ENCODE data around the gene ALPK3.

DNA sequence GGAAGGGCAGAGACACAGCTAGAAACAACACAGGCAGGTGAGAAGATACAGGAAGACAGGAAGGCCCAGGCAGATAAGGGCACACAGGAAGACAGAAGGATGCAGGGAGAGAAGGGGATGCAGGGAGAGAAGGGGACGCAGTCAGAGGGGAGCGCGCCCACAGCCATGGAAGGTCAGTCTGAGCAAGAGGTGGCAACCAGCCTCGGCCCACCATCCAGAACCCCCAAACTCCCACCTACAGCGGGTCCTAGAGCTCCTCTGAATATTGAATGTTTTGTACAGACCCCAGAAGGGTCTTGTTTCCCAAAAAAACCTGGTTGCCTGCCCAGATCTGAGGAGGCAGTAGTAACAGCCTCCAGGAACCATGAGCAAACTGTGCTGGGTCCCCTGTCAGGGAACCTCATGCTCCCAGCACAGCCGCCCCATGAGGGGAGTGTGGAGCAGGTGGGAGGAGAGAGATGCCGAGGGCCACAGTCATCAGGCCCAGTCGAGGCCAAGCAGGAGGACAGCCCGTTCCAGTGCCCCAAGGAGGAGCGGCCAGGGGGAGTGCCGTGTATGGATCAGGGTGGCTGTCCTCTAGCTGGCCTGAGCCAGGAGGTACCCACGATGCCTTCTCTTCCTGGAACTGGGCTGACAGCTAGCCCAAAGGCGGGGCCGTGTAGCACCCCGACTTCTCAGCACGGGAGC is 39.7 kb downstream of the ALPK3 start:
- TF ChIP-seq EZH2 (IDR thresholded peaks at IDR 0.05), result no peak
- no peak for TF ChIP-seq POLR2AphosphoS5 (IDR thresholded peaks at IDR 0.05; ENCODE audit: borderline replicate concordance, low read depth, low read length)
